ENCODE results near the gene SPATA20. TPM values are rescaled to one million over a fixed set of nuclear protein-coding genes. Genes with fewer than 3 reads are reported as not detected.

SPATA20 gene
- total RNA-seq, 1 experiment from 2014 or later = 24.6 TPM

DNA sequence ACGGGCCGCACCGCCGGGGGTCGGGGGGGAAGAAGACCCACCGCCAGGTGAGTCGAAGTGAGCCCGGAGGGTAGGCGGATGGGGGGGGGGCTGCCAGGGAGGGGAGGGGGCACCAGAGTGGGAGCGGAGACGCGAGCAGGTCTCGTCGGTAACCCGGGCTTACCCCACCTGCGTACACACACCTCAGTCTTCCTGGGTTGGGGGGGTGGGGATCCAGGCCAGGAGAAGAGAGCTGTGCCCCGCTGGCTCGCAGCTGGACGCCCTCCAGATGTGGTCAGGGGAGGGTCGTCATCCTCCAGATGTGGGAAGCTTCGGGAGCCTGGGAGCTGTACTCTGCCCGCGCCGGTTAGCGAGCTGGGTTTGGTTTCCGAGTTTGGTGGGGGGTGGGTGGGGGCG lies 14.8 kb downstream of the SPATA20 start:
- no peak for ATAC-seq
- CTCF ChIA-PET = interaction anchor here (0.8 to 7.2 kb wide), 10 partner anchors 9 to 165 kb away, joined by 3 to 135 read pairs (median 8); partner anchors contain the start of gene LRRC59
- DNase-seq (ENCODE audit: low spot score) = no peak
- POLR2A ChIA-PET = interaction anchor here (2.5 kb wide), 1 partner anchor 11 kb away, joined by 16 read pairs; no protein-coding TSS in a partner anchor
- TF ChIP-seq, protein P1, sequence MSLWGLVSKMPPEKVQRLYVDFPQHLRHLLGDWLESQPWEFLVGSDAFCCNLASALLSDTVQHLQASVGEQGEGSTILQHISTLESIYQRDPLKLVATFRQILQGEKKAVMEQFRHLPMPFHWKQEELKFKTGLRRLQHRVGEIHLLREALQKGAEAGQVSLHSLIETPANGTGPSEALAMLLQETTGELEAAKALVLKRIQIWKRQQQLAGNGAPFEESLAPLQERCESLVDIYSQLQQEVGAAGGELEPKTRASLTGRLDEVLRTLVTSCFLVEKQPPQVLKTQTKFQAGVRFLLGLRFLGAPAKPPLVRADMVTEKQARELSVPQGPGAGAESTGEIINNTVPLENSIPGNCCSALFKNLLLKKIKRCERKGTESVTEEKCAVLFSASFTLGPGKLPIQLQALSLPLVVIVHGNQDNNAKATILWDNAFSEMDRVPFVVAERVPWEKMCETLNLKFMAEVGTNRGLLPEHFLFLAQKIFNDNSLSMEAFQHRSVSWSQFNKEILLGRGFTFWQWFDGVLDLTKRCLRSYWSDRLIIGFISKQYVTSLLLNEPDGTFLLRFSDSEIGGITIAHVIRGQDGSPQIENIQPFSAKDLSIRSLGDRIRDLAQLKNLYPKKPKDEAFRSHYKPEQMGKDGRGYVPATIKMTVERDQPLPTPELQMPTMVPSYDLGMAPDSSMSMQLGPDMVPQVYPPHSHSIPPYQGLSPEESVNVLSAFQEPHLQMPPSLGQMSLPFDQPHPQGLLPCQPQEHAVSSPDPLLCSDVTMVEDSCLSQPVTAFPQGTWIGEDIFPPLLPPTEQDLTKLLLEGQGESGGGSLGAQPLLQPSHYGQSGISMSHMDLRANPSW (CRISPR knock-in tag; conservative IDR thresholded peaks at IDR 0.05; ENCODE audit: low read depth) = no peak
- TF ChIP-seq RELA (CRISPR knock-in tag; IDR thresholded peaks at IDR 0.05; ENCODE audit: borderline replicate concordance) = no peak
- TF ChIP-seq, protein P2, sequence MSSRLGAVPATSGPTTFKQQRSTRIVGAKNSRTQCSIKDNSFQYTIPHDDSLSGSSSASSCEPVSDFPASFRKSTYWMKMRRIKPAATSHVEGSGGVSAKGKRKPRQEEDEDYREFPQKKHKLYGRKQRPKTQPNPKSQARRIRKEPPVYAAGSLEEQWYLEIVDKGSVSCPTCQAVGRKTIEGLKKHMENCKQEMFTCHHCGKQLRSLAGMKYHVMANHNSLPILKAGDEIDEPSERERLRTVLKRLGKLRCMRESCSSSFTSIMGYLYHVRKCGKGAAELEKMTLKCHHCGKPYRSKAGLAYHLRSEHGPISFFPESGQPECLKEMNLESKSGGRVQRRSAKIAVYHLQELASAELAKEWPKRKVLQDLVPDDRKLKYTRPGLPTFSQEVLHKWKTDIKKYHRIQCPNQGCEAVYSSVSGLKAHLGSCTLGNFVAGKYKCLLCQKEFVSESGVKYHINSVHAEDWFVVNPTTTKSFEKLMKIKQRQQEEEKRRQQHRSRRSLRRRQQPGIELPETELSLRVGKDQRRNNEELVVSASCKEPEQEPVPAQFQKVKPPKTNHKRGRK (CRISPR knock-in tag; IDR thresholded peaks at IDR 0.05; ENCODE audit: borderline replicate concordance) = no peak
- no peak for TF ChIP-seq ZNF232 (CRISPR knock-in tag; IDR thresholded peaks at IDR 0.05)
- no peak for TF ChIP-seq NFYB (CRISPR knock-in tag; conservative IDR thresholded peaks at IDR 0.05; ENCODE audit: low read depth)
- peaks cover 43% of the 10 kb centered on the region for H3K4me1 Mint-ChIP-seq
- H3K27me3 Mint-ChIP-seq (ENCODE audit: low read depth) = peaks cover 83% of the 10 kb centered on the region
- H3K36me3 Mint-ChIP-seq = no peaks in the 10 kb centered on the region
- peak overlapping the region; percentile 67 for H3K4me3 Mint-ChIP-seq
- no peak overlapping the region for H3K27ac Mint-ChIP-seq
- no peaks in the 10 kb centered on the region for H3K9me3 Mint-ChIP-seq

DNA sequence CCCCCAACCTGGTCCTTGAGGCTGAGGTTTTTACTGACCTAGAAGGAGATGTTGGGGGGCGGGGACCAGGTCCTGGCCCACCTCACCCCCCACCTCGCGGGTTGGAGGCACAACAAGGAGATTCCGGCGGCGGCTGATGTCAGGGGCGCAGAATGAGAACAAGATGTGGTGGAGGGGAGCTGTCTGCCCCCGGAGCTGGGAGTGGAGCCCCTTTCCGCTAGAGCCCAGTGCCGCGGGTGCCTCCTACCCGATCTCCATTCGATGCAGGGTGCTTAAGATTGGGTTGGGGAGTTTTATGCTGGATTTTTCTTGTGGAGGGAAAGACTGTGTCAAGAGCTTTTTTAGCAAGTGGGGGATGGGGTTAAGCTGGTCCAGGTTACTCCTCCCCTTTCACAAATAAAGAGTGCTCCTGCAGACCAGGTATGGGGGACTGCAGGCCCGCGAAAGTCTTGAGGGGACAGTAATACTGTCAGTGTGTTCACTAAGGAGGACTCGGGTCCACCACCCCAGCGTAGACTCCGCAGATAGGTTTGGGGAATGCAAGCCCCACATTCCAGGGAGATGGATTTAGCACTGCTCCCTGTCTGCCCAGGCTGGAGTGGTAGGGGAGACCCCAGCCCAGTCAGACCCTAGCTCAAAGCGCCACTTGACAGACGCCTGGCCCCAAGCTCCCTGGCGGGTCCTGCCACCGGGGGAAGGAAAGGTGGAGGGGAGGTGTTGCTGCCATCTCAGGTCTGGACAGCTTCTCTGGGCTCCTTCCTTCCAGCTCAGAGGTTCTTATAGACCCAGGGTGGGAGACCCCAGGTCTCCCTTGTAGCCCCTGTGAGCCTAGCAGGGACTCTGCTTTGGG lies 15.5 kb downstream of the SPATA20 start:
- ChIA-PET POLR2A (interaction anchor here (1.4 kb wide), 1 partner anchor 12 kb away, joined by 5 read pairs; no protein-coding TSS in a partner anchor), CTCF (interaction anchor here (0.8 to 7.2 kb wide), 12 partner anchors 8 to 165 kb away, joined by 3 to 135 read pairs (median 5); partner anchors contain the start of gene LRRC59)
- peaks cover 83% of the 10 kb centered on the region for H3K27me3 Mint-ChIP-seq (ENCODE audit: low read depth)
- H3K27ac Mint-ChIP-seq = no peak overlapping the region
- H3K9me3 Mint-ChIP-seq = no peaks in the 10 kb centered on the region
- ATAC-seq (no peak), DNase-seq (ENCODE audit: low spot score) (peak; percentile 40)
- no peaks in the 10 kb centered on the region for H3K36me3 Mint-ChIP-seq
- TF ChIP-seq, protein P3, sequence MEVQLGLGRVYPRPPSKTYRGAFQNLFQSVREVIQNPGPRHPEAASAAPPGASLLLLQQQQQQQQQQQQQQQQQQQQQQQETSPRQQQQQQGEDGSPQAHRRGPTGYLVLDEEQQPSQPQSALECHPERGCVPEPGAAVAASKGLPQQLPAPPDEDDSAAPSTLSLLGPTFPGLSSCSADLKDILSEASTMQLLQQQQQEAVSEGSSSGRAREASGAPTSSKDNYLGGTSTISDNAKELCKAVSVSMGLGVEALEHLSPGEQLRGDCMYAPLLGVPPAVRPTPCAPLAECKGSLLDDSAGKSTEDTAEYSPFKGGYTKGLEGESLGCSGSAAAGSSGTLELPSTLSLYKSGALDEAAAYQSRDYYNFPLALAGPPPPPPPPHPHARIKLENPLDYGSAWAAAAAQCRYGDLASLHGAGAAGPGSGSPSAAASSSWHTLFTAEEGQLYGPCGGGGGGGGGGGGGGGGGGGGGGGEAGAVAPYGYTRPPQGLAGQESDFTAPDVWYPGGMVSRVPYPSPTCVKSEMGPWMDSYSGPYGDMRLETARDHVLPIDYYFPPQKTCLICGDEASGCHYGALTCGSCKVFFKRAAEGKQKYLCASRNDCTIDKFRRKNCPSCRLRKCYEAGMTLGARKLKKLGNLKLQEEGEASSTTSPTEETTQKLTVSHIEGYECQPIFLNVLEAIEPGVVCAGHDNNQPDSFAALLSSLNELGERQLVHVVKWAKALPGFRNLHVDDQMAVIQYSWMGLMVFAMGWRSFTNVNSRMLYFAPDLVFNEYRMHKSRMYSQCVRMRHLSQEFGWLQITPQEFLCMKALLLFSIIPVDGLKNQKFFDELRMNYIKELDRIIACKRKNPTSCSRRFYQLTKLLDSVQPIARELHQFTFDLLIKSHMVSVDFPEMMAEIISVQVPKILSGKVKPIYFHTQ (CRISPR knock-in tag; IDR thresholded peaks at IDR 0.05) = no peak
- TF ChIP-seq, protein P4, sequence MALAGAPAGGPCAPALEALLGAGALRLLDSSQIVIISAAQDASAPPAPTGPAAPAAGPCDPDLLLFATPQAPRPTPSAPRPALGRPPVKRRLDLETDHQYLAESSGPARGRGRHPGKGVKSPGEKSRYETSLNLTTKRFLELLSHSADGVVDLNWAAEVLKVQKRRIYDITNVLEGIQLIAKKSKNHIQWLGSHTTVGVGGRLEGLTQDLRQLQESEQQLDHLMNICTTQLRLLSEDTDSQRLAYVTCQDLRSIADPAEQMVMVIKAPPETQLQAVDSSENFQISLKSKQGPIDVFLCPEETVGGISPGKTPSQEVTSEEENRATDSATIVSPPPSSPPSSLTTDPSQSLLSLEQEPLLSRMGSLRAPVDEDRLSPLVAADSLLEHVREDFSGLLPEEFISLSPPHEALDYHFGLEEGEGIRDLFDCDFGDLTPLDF (CRISPR knock-in tag; IDR thresholded peaks at IDR 0.05) = no peak
- TF ChIP-seq ZNF263 (CRISPR knock-in tag; IDR thresholded peaks at IDR 0.05; ENCODE audit: low read depth) = 0 out of 2 replicates have a peak, but pooled peaks have one; percentile 53
- no peak for TF ChIP-seq ZNF423 (CRISPR knock-in tag; IDR thresholded peaks at IDR 0.05)
- no peak for TF ChIP-seq FOXJ3 (CRISPR knock-in tag; IDR thresholded peaks at IDR 0.05; ENCODE audit: borderline replicate concordance)
- TF ChIP-seq, protein P2 (CRISPR knock-in tag; IDR thresholded peaks at IDR 0.05; ENCODE audit: borderline replicate concordance) = no peak
- no peak for TF ChIP-seq NFYB (CRISPR knock-in tag; conservative IDR thresholded peaks at IDR 0.05; ENCODE audit: low read depth)
- H3K4me1 Mint-ChIP-seq = peaks cover 40% of the 10 kb centered on the region
- H3K4me3 Mint-ChIP-seq = peak overlapping the region; percentile 67
